ENCODE results near the gene KIF13A. TPM values are rescaled to one million over a fixed set of nuclear protein-coding genes. Genes with fewer than 3 reads are reported as not detected.

Gene KIF13A
- total and polyA plus RNA-seq, 12 donors: 16.7 to 198 (median 97.8) TPM

GRCh38 chr6:17933716-17934115, 53.7 kb downstream of the KIF13A start:
- no peaks in the 10 kb centered on the region for H3K36me3 ChIP-seq
- no peak overlapping the region for H3K4me3 ChIP-seq
- no peak for TF ChIP-seq CTCF (IDR thresholded peaks at IDR 0.05)
- H3K27ac ChIP-seq: peak overlapping the region in 9 of 10 donors; percentile 67 to 93 (median 87)
- DNase-seq (no peak), ATAC-seq (no peak)
- 72 to 78% methylated on average over 4 of the region's 4 CpGs for WGBS, 2 donors
- peaks cover 9 to 86% (median 73%) of the 10 kb centered on the region in 9 donors for H3K4me1 ChIP-seq
- no peaks in the 10 kb centered on the region for H3K9me3 ChIP-seq
- intact Hi-C loops (cut with DNase I): loop anchor here in 9 of 10 donors (5.0 to 10.0 kb wide), 6 partner anchors 34 to 101 kb away; partner anchors contain the start of gene KIF13A (in 5 of the 9)
- H3K27me3 ChIP-seq: no peaks in the 10 kb centered on the region

- ATAC-seq: peak; percentile 82 to 97 (median 88)
- no peak for TF ChIP-seq CTCF (IDR thresholded peaks at IDR 0.05)
- Histone ChIP-seq H3K27me3 (no peaks in the 10 kb centered on the region), H3K9me3 (no peaks in the 10 kb centered on the region), H3K4me1 (peaks cover 15 to 99% (median 85%) of the 10 kb centered on the region in 9 donors), H3K27ac (peak overlapping the region; percentile 67 to 93 (median 86)), H3K36me3 (no peaks in the 10 kb centered on the region), H3K4me3 (peak overlapping the region in 2 of 10 donors; percentile 1 to 12)
- intact Hi-C loops (cut with DNase I): loop anchor here in 9 of 10 donors (5.0 to 10.0 kb wide), 6 partner anchors 35 to 100 kb away; partner anchors contain the start of gene KIF13A (in 5 of the 9)
- WGBS, 2 donors: 1 to 5% methylated on average over 5 of the region's 5 CpGs
- DNase-seq: peak in 1 of 2 donors; percentile 83
Observed at GRCh38 chr6:17932330-17932852, 55.0 kb downstream of the KIF13A start.

GRCh38 chr6:17931227-17931626, 56.2 kb downstream of the KIF13A start:
- ATAC-seq (no peak), DNase-seq (no peak)
- Histone ChIP-seq H3K27ac (peak overlapping the region; percentile 57 to 93 (median 86)), H3K4me3 (no peak overlapping the region), H3K4me1 (peaks cover 15 to 96% (median 84%) of the 10 kb centered on the region in 9 donors), H3K36me3 (no peaks in the 10 kb centered on the region), H3K9me3 (no peaks in the 10 kb centered on the region), H3K27me3 (no peaks in the 10 kb centered on the region)
- intact Hi-C loops (cut with DNase I): loop anchor here in 9 of 10 donors (5.0 to 10.0 kb wide), 6 partner anchors 36 to 99 kb away; partner anchors contain the start of gene KIF13A (in 5 of the 9)
- no peak for TF ChIP-seq CTCF (IDR thresholded peaks at IDR 0.05)

GRCh38 chr6:17930321-17930993, 57.0 kb downstream of the KIF13A start:
- Histone ChIP-seq H3K36me3 (no peaks in the 10 kb centered on the region), H3K4me1 (peaks cover 15 to 96% (median 81%) of the 10 kb centered on the region in 9 donors), H3K27ac (peak overlapping the region; percentile 57 to 93 (median 86)), H3K27me3 (no peaks in the 10 kb centered on the region), H3K9me3 (no peaks in the 10 kb centered on the region), H3K4me3 (no peak overlapping the region)
- peak in 7 of 8 donors; percentile 34 to 75 (median 59) for ATAC-seq
- peak in 1 of 2 donors; percentile 69 for DNase-seq
- TF ChIP-seq CTCF (IDR thresholded peaks at IDR 0.05): no peak
- intact Hi-C loops (cut with DNase I): loop anchor here in 9 of 10 donors (5.0 to 10.0 kb wide), 6 partner anchors 37 to 98 kb away; partner anchors contain the start of gene KIF13A (in 5 of the 9)
- WGBS, 2 donors: 36 to 42% methylated on average over 5 of the region's 5 CpGs
